GM19043 (cell line): ENCODE results near the gene UBAP2.

Experiments
- ATAC-seq: cut with Tn5 transposase; IDR thresholded peaks from one replicate; pipeline ENCODE4 v1.9.1; 2021; ENCODE audit warnings: low read depth; ENCODE audit not compliant: unreplicated experiment

UBAP2 gene

DNA sequence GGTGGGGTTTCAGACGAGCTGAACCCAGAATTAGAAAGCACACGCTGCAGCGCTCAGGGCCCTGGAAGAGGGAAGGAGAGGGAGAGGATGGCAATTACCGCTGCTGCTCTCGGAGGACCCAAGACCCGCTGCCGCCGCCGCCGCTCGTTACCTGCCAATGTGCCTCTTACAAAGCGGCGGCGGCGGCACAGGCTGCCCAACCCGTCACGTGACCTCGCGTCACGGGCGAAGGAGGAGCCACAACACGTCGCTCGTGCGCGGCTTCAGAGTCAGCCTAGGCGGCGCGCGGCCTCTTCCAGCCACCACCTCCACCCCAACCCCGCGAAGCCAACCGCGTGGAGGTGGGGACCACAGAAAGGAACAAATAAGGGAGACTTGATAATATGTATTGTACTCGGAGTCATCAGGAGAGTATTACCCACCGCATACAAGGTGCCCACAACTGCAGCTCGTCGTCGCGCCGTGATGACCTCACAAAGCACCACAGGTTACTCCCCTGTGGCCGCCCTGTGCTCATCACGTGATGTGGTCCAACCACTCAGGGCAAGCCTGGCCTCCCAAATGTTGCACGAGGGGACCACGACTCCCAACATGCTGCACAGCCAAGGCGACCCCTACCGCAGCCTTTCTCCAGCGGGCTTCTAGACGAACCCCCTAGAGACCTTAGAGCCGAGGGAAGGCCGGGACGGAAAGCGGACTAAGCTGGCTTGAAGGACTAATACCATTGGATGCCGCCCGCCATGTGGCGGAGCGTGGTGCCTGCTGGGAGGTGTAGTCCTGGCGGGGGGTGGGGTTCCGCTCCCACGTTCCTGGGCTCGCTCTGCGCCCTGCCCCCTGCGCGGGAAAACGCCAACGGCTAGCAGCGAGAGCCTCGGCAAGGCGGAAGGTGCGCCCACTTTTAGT is at the start of gene UBAP2:
TSS of gene UBAP2 (minus strand) at position 161 of the 903 bp plus-strand sequence. CDS start 31,739 bp downstream, outside the sequence.
- ATAC-seq, result peak; percentile 62

- peak; percentile 50 for ATAC-seq
Observed at GRCh38 chr9:34098307-34098706, 49.6 kb upstream of the UBAP2 start.

DNA sequence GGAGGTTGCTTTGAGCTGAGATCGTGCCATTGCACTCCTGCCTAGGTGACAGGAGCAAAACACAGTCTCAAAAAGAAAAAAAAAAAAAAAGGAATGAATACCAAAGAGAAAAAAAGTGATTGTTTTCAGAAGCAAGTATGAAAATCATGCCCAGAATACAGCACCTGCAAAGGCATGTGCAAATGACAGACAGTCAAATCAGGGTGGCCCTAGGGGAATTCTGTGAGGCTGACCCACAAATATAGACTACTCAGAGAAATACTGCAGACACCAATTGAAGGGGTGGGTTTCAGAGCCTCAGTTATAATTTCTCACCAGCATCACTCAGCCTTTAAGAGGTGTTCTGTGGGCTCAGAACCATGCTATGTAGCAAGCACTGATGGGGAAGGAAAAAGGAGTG is 49.2 kb upstream of the UBAP2 start:
- peak; percentile 56 for ATAC-seq

DNA sequence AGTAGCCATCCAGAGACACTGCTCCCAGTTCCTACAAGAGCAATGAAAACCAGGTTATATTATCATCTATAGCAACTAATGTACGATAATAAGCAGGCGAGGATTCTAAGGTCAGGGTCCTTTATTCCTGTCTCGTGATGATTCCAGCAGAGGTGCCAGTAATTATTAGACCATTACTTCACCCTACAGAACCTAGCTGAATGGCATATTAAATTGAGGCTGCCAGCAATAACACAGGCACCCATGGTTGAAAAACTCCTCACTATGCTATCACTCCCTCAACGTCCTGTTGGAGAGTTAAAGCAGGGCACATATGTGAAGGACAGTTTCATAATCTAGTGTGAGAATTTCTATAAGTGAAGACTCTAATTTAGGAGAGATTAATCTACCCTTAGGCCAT is 48.1 kb upstream of the UBAP2 start:
- ATAC-seq, result no peak

DNA sequence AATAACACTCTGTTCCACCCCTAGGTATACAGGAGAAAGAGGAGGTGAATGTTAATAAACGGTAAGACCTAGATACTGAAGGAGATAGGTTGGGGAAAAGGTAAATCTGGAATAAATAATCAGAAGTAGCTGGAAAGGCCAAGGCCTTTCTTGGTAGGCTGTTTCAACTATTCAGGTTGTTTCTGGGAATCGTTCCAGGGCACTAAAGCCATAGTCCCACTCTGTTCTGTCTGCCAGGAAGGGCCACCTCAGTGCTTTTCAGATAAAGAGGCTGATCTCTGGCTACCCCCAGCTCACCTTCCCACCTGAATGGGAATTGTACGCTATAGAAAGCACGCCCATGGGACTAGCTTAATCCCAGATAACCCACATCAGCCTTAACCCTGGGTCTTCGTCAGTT is 44.9 kb upstream of the UBAP2 start:
- ATAC-seq, result no peak

DNA sequence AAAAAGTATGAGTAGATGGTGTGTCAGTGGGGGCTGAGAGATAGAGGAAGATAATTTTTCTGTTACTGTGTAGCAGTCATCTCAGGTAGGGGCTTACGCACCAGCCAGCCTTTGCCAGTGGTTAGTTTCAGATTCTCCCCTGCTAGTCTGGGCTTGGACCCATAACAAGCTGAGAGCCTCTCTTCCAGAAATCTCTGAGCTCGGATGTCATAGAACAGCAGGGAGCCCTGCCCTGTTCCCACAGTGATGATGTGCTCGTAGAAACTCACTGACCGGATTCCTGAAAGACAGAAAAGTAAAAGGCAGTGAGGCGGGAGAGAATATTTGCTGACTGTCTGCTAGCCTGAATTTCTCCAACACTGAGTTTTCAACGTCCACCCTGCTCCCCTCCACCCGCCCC is 40.6 kb upstream of the UBAP2 start:
- ATAC-seq, result no peak

DNA sequence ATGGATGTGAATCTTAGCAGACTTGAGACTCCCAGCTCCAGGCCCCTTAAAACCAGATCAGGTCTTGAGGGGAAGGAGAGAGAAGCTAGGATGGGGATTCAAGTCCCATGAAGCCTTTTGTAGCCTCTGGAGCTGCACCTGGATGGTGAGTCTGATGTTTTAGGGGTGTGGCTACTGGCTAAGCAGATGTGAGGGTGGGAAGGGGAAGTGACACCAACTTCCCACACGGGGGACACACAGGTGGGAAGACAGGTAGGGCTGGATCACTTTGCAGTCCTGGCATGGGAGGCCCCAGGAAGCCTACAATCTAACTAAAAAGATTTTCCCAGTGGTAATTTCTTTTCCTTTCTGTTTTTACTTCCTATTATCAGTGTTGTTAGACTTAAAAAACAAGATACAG is 38.7 kb upstream of the UBAP2 start:
- no peak for ATAC-seq

- ATAC-seq, result no peak
Observed at GRCh38 chr9:34086864-34087263, 38.2 kb upstream of the UBAP2 start.

DNA sequence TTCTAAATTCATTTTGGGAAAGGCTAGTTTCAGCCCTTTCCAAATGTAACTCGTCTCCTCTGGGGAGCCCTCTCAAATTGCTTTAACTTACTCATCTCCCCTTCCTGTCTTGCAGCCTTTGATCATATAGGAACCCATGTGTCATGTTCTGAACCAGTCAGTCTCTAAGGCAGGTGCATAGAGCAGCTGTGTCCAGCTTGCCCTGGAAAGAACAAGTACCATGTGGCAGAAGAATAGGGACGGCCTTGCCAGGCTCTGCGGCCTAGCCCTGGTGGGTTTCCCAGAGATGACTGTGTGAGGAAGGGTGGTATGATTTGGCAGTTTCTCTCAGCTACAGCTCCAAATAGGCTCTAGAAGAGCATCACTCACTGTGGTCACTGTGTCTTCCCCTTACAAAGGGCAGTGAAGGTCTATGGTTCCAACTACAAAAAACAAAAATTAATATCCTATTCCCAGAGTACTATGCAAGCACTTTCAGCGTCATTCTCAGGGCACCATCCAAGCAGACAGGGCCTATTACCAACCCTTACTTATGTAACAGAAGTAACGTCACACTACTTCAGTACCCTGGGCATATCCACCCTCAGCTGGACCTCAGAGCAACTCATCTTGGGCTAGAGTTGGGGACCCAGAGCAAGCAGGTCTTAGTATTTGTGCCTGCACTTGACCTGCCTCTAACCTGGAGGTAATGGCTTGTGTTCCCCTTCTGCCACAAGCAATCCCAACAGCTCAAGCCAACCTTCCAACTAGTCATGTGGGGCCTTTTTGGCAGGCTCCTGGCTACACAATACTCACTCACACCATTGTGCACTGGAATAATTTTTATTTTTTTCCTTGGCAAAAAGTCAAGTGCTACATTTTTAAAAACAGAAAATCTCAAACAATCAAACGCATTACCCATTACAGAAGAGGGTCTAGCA is 37.2 kb upstream of the UBAP2 start:
- ATAC-seq, result no peak

- ATAC-seq, result no peak
Observed at GRCh38 chr9:34084562-34084961, 35.9 kb upstream of the UBAP2 start.

- no peak for ATAC-seq
Observed at GRCh38 chr9:34079181-34079580, 30.5 kb upstream of the UBAP2 start.

DNA sequence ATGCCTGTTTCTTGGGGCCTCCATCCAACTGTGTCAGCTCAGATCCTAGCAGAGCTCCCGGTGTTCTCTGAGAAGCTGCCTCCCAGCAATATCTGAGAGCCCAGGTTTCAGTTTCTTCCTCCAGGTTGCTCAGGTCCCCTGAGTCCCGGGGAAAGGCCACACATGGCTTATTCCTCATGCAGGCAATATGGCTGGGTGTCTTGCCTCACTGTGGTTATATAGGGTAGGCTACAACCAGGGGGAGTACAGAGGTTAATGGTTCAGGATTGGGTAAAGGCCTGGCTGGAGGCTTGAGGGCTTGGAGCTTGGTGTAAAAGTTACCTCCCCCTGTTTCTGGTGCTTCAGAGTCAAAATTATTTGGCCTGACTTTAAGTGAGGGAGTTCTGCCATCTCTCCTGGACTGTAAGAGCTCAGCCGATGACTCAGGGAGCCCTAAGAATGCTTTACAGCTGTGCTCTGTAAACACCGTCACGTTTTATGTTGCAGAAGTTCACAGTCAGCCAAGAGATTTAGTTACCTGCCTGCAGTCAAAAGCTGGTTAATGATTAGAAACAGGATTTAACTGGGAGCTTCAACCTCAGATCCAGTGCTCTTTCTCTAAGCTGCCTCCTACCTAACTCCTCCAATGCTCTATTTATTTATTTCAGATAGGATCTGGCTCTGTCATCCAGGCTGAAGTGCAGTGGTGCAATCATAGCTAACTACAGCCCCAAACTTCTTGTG is 24.3 kb upstream of the UBAP2 start:
- ATAC-seq, result no peak

DNA sequence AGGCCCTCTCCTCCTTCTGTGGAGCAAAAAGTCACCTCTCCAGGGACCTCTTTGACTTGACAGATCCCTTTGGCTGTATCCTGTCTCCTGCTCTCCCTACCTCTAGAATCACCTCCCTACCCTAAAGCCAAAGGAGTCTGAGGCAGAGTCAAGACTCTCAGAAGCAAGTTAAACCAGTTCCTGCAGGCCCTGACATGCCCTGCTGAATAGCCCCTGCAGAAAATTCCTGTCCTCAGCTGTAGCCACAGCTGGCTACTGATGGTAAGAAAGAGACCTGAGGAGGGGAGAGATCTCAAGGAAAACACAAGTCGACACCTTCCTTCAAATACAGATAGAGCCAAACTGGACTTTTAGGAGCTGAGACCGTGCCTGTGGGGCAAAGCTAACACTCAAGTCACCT is 23.7 kb upstream of the UBAP2 start:
- no peak for ATAC-seq

DNA sequence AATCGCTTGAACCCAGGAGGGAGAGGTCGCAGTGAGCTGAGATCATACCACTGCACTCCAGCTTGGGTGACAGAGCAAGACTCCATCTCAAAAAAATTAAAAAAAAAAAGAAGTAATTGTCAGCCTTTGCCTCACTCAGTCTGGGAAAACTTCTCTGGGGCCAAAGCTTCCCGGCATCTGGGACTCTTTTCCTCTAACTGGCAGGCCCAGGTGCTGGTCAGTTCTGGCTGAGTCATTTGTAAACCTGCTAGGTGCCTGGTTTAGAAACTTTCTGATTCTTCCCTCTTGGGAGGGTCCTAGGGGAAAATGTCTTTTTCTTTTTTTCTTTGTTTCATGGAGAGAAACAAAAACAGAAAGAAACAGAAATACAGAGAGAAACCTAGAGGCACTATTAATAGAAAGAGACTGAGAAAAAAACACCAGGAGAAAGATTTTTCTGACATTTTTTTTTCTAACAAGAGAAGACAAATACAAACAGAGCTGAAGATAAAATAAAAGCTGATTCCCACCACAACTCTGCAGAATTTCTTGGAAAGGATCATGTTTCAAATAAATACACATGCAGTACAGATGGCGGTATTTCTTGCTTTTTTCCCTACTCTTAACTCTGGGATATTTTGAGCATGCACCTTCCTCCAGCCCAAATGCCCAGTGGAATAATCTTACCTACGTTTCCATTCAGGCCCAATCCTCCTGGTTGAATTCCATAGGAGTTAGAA is 22.1 kb upstream of the UBAP2 start:
- no peak for ATAC-seq

DNA sequence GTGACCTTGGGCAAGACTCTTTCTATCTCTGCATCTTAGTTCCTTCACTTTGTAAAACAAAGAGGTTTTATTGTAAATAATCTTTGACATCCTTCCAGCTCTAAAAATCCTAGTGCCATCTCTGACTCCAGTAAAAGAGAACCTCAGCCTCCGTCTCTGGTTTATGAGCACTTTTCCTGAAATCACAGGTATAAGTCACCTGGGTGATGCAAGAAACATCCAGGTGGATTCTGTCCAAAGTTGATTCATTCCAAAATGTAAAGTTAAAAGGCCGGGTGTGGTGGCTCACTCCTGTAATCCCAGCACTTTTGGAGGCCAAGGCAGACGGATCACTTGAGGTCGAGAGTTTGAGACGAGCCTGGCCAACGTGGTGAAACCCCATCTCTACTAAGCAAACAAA is 21.1 kb upstream of the UBAP2 start:
- ATAC-seq, result no peak

DNA sequence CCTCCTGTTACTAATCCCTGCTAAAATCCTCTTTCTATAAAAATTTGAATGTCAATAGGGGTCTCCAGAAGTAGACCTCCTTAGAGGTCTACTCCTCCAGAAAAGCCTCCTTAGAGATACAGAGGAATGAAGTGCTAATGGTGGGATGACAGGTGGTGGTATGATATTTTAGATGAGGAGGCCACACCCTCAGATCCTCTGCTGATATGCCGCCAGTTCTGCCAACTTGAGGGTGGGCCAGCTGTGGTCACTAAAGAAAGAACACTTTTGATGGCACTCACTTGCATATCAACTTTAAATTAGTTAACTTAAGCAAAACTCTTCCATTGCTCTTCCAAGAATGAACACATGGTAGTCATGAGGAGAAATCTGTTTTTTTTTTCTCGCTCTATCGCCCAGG is 16.9 kb upstream of the UBAP2 start:
- no peak for ATAC-seq

DNA sequence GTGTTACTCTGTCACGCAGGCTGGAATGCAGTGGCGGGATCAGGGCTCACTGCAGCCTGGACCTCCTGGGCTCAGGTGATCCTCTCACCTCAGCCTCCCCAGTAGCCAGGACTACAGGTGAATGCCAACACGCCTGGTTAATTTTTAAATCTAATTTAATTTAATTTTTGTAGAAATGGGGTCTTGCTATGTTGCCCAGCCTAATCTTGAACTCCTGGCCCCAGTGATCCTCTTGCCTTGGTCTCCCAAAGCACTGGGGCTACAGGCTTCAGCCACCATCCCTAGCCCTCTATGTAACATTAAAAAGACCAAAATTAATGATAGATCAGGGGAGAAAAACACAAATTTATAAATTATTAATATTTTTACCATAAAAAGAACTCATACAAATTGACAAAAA is 11.3 kb upstream of the UBAP2 start:
- ATAC-seq, result no peak

DNA sequence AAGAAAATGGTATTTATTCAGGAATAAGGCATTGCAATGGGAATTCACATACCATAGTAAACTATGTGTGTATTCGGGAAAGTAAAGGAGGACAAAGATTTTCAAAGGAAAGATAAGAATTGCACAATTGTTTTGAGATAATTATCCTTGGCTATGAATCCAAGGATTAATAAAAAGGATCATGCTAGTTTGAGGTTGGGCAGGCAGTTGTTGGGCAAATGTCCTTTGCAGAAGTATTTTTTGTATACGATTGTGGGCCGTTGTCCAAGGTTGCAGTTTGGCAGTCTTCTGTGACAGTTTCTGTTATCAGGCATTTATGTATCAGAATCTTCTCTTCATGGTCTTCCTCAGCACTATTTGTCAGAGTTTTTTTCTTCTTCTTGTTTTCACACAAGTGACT is 10.6 kb upstream of the UBAP2 start:
- ATAC-seq, result no peak

- no peak for ATAC-seq
Observed at GRCh38 chr9:34049630-34050384, 1.1 kb upstream of the UBAP2 start.
